ENCODE results near the gene KANTR.
A peak's percentile ranks its signal among the peaks of the same experiment; 100 is the strongest.

KANTR gene

GRCh38 chrX:53081925-53082772, 11.8 kb upstream of the KANTR start, which contains the start of gene TSPYL2:
TSPYL2 (plus strand) TSS chrX:53082367; CDS start chrX:53082499, 132 bp downstream.
- DNase-seq: peak; percentile 91

- DNase-seq: no peak
These were observed 10.9 kb upstream of the KANTR start for GRCh38 chrX:53082773-53083616.

- no peak for DNase-seq
These were observed 9.8 kb upstream of the KANTR start for GRCh38 chrX:53084043-53084570.

- DNase-seq: no peak
These were observed 9.1 kb upstream of the KANTR start for GRCh38 chrX:53084863-53085262.

- no peak for DNase-seq
These were observed 8.2 kb upstream of the KANTR start for GRCh38 chrX:53085661-53086229.

- no peak for DNase-seq
These were observed 7.5 kb upstream of the KANTR start for GRCh38 chrX:53086464-53086863.

GRCh38 chrX:53087388-53087831, 6.5 kb upstream of the KANTR start:
- DNase-seq: no peak

- DNase-seq: peak; percentile 79
These were observed 5.6 kb upstream of the KANTR start for GRCh38 chrX:53088136-53088974.

- peak; percentile 53 for DNase-seq
These were observed 4.6 kb upstream of the KANTR start for GRCh38 chrX:53089224-53089842.

GRCh38 chrX:53089925-53090324, 4.0 kb upstream of the KANTR start:
- no peak for DNase-seq

GRCh38 chrX:53091354-53091753, 2.6 kb upstream of the KANTR start:
- DNase-seq: no peak

GRCh38 chrX:53093177-53093655, 726 bp upstream of the KANTR start:
- DNase-seq: peak; percentile 20

GRCh38 chrX:53094582-53094905, 602 bp downstream of the KANTR start:
- no peak for DNase-seq

GRCh38 chrX:53095796-53096195, 1.9 kb downstream of the KANTR start:
- no peak for DNase-seq

- no peak for DNase-seq
These were observed 21.1 kb downstream of the KANTR start for GRCh38 chrX:53114864-53115549.

GRCh38 chrX:53115550-53115874, 21.6 kb downstream of the KANTR start:
- DNase-seq: no peak

GRCh38 chrX:53116101-53116500, 22.2 kb downstream of the KANTR start:
- no peak for DNase-seq

GRCh38 chrX:53122013-53122412, 28.1 kb downstream of the KANTR start:
- no peak for DNase-seq

GRCh38 chrX:53125506-53125905, 31.6 kb downstream of the KANTR start:
- no peak for DNase-seq

GRCh38 chrX:53126377-53126776, 32.4 kb downstream of the KANTR start:
- no peak for DNase-seq

GRCh38 chrX:53128097-53128749, 34.3 kb downstream of the KANTR start:
- no peak for DNase-seq

Measured in NCI-H1105 (cell line).